Measurements from ENCODE around the gene SLIT3. TPM values are rescaled to one million over a fixed set of nuclear protein-coding genes. Genes with fewer than 3 reads are reported as not detected.
A peak's percentile ranks its signal among the peaks of the same experiment; 100 is the strongest.

The SLIT3 gene
- total and polyA plus RNA-seq, 9 of the 15 experiments (the other 6 are each of a cell fraction or from before 2014, with no cell fraction given), result 0.01 to 0.04 TPM; not detected in 7

DNA sequence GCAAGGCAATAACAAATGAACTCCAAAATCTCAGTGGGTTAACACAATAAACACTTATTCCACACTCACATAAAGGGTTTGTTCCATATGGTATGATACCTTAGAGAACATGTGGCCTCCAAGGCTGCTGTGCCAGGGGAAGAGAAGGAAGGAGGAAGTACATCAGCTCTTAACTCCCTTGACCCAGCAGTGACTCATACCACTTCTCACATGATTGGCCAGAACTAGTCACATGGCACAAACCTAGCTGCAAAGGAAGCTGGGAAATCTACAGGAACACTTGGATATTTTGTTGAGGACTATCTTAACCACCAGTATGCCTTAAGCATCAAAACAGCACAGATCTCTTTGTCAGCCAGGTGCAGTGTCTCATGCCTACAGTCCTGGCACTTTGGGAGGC, 99.3 kb downstream of the SLIT3 start:
- no peaks in the 10 kb centered on the region for H4K20me1 ChIP-seq (replicated peaks; ENCODE audit: control insufficient read depth, insufficient read depth, low read length)
- no peaks in the 10 kb centered on the region for H3K9me3 ChIP-seq (replicated peaks; ENCODE audit: control insufficient read depth, insufficient read depth, low read depth, low read length)
- CTCF ChIA-PET (ENCODE audit: low intra/inter-chr PET ratio), result no interaction called here
- no peak overlapping the region for H2AFZ ChIP-seq (ENCODE audit: low read depth, low read length)
- no TSS peak for BruUV-seq (replicated peaks)
- no peak overlapping the region for H3K27ac ChIP-seq (ENCODE audit: extremely low read depth, low read depth, low read length)
- H3K4me2 ChIP-seq (ENCODE audit: insufficient read depth, low read length), result no peak overlapping the region
- intact Hi-C loops (cut with micrococcal nuclease) (no loop called here), in situ Hi-C loops (cut with MboI) (no loop called here)
- no peaks in the 10 kb centered on the region for H3K9me1 ChIP-seq (ENCODE audit: control insufficient read depth, insufficient read depth, low read length)
- H3K27me3 ChIP-seq (ENCODE audit: control insufficient read depth in 2 of 2, insufficient read depth in 2 of 2, low read length in 2 of 2), result no peaks in the 10 kb centered on the region
- H3K9ac ChIP-seq (ENCODE audit: insufficient read depth in 1 of 2, low read depth in 2 of 2, low read length in 2 of 2), result no peak overlapping the region
- DNase-seq (ENCODE audit: extremely low read depth in 1 of 4, low spot score in 3 of 4) (peak in 3 of 4 experiments; percentile 5 to 30 (median 18)), FAIRE-seq (no peak), ATAC-seq (no peak)
- H3K4me3 ChIP-seq, result no peak overlapping the region
- no peaks in the 10 kb centered on the region for H3K79me2 ChIP-seq (ENCODE audit: control insufficient read depth, insufficient read depth, low read length)
- TF ChIP-seq, protein P1, sequence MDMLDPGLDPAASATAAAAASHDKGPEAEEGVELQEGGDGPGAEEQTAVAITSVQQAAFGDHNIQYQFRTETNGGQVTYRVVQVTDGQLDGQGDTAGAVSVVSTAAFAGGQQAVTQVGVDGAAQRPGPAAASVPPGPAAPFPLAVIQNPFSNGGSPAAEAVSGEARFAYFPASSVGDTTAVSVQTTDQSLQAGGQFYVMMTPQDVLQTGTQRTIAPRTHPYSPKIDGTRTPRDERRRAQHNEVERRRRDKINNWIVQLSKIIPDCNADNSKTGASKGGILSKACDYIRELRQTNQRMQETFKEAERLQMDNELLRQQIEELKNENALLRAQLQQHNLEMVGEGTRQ (CRISPR knock-in tag; IDR thresholded peaks at IDR 0.05), result peak; percentile 45
- TF ChIP-seq ZNF274 (IDR thresholded peaks at IDR 0.05; ENCODE audit: borderline replicate concordance, low read depth, low read length) (no peak), RUNX1 (IDR thresholded peaks at IDR 0.05; ENCODE audit: low read depth) (no peak), KDM1A (IDR thresholded peaks at IDR 0.05) (no peak), NFYB (IDR thresholded peaks at IDR 0.05; ENCODE audit: extremely low read depth, insufficient read length) (peak; percentile 7), SPI1 (IDR thresholded peaks at IDR 0.05; ENCODE audit: borderline replicate concordance, low read depth, low read length) (no peak), CBX3 (IDR thresholded peaks at IDR 0.05; ENCODE audit: borderline replicate concordance in 1 of 2, low read length in 2 of 2) (peak in 1 of 2 experiments; percentile 51; a peak in 1 of 3 replicates), RBM15 (IDR thresholded peaks at IDR 0.05; ENCODE audit: insufficient read depth, low read length) (no peak), ETS2 (tag; IDR thresholded peaks at IDR 0.05; ENCODE audit: borderline replicate concordance, poor library complexity, severe bottlenecking) (no peak), ZNF766 (CRISPR knock-in tag; conservative IDR thresholded peaks at IDR 0.05) (no peak), EP400 (IDR thresholded peaks at IDR 0.05) (no peak), MIER1 (IDR thresholded peaks at IDR 0.05; ENCODE audit: low read depth) (no peak)
- TF ChIP-seq, protein P2, sequence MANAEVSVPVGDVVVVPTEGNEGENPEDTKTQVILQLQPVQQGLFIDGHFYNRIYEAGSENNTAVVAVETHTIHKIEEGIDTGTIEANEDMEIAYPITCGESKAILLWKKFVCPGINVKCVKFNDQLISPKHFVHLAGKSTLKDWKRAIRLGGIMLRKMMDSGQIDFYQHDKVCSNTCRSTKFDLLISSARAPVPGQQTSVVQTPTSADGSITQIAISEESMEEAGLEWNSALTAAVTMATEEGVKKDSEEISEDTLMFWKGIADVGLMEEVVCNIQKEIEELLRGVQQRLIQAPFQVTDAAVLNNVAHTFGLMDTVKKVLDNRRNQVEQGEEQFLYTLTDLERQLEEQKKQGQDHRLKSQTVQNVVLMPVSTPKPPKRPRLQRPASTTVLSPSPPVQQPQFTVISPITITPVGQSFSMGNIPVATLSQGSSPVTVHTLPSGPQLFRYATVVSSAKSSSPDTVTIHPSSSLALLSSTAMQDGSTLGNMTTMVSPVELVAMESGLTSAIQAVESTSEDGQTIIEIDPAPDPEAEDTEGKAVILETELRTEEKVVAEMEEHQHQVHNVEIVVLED (CRISPR knock-in tag; IDR thresholded peaks at IDR 0.05), result no peak
- TF ChIP-seq, protein P3, sequence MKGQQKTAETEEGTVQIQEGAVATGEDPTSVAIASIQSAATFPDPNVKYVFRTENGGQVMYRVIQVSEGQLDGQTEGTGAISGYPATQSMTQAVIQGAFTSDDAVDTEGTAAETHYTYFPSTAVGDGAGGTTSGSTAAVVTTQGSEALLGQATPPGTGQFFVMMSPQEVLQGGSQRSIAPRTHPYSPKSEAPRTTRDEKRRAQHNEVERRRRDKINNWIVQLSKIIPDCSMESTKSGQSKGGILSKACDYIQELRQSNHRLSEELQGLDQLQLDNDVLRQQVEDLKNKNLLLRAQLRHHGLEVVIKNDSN (CRISPR knock-in tag; IDR thresholded peaks at IDR 0.05), result peak; percentile 50; the same call in 1 of the 2 replicates
- TF ChIP-seq, protein P4, sequence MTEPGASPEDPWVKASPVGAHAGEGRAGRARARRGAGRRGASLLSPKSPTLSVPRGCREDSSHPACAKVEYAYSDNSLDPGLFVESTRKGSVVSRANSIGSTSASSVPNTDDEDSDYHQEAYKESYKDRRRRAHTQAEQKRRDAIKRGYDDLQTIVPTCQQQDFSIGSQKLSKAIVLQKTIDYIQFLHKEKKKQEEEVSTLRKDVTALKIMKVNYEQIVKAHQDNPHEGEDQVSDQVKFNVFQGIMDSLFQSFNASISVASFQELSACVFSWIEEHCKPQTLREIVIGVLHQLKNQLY (CRISPR knock-in tag; conservative IDR thresholded peaks at IDR 0.05), result no peak
- POLR2A ChIA-PET, result no interaction called here
- H3K4me1 ChIP-seq (replicated peaks in 1 of 2; ENCODE audit: control insufficient read depth in 2 of 2, insufficient read depth in 2 of 2, low read length in 2 of 2), result no peaks in the 10 kb centered on the region
- H3K36me3 ChIP-seq (ENCODE audit: control insufficient read depth, insufficient read depth, low read length), result no peaks in the 10 kb centered on the region
